Measurements from ENCODE around the gene MCRIP1. TPM values are rescaled to one million over a fixed set of nuclear protein-coding genes. Genes with fewer than 3 reads are reported as not detected.

MCRIP1 gene
- total and polyA plus RNA-seq, 9 of the 15 experiments (the other 6 are each of a cell fraction or from before 2014, with no cell fraction given), result 0.39 to 35.8 (median 9.7) TPM

DNA sequence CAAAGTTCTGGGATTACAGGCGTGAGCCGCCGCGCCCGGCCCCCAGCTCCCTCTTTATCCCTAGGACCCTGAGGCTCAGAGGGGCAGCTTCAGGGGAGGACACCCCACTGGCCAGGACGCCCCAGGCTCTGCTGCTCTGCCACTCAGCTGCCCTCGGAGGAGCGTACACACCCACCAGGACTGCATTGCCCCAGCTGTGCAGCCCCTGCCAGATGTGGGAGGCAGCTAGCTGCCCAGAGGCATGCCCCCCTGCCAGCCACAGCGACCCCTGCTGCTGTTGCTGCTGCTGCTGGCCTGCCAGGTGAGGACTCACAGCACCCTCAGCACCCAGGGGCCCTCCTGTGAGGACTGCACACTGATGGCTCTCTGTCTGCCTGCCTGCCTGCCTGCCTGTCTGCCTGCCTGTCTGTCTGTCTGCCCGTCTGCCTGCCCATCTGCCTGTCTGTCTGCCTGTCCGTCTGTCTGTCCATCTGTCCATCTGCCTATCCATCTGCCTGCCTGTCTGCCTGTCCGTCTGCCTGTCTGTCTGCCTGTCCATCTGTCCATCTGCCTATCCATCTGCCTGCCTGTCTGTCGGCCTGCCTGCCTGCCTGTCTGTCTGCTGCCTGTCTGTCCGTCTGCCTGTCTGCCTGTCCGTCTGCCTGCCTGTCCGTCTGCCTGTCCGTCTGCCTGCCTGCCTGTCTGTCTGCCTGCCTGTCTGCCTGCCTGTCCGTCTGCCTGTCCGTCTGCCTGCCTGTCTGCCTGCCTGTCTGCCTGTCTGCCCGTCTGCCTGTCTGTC lies 24.1 kb downstream of the MCRIP1 start:
- Histone ChIP-seq H2AFZ (ENCODE audit: low read depth, low read length) (no peak overlapping the region), H3K9ac (ENCODE audit: insufficient read depth in 1 of 2, low read depth in 2 of 2, low read length in 2 of 2) (peak overlapping the region in 1 of 2 experiments; percentile 58; a peak in 2 of 4 replicates), H3K9me1 (ENCODE audit: control insufficient read depth, insufficient read depth, low read length) (peaks cover 2% of the 10 kb centered on the region), H3K4me2 (ENCODE audit: insufficient read depth, low read length) (no peak overlapping the region), H3K9me3 (replicated peaks; ENCODE audit: control insufficient read depth, insufficient read depth, low read depth, low read length) (no peaks in the 10 kb centered on the region), H4K20me1 (replicated peaks; ENCODE audit: control insufficient read depth, insufficient read depth, low read length) (peaks cover 14% of the 10 kb centered on the region), H3K4me1 (replicated peaks in 1 of 2; ENCODE audit: control insufficient read depth in 2 of 2, insufficient read depth in 2 of 2, low read length in 2 of 2) (peaks cover 0 to 91% of the 10 kb centered on the region in 2 experiments; a peak in 3 of 5 replicates), H3K36me3 (ENCODE audit: control insufficient read depth, insufficient read depth, low read length) (no peaks in the 10 kb centered on the region), H3K27ac (ENCODE audit: extremely low read depth, low read depth, low read length) (no peak overlapping the region), H3K4me3 (no peak overlapping the region), H3K79me2 (ENCODE audit: control insufficient read depth, insufficient read depth, low read length) (no peaks in the 10 kb centered on the region), H3K27me3 (ENCODE audit: control insufficient read depth in 2 of 2, insufficient read depth in 2 of 2, low read length in 2 of 2) (peaks cover 20 to 76% of the 10 kb centered on the region in 2 experiments; a peak in 4 of 5 replicates)
- in situ Hi-C loops (cut with MboI) (loop anchor here (5.0 kb wide), 1 partner anchor 72 kb away; no protein-coding TSS in a partner anchor), intact Hi-C loops (cut with micrococcal nuclease) (no loop called here)
- peak; percentile 36 for ATAC-seq
- CTCF ChIA-PET (ENCODE audit: low intra/inter-chr PET ratio), result no interaction called here
- 9% methylated on average over 18 of the region's 20 CpGs for WGBS (ENCODE audit: insufficient coverage, low coverage, missing lambda C conversion rate)
- POLR2A ChIA-PET, result interaction anchor here (0.5 to 1.8 kb wide), 6 partner anchors 9 to 95 kb away, joined by 3 to 6 read pairs (median 3); no protein-coding TSS in a partner anchor
- no TSS peak for BruUV-seq (replicated peaks)
- no peak for DNase-seq (ENCODE audit: extremely low read depth in 1 of 4, low spot score in 3 of 4)
- no peak for FAIRE-seq
- no peak for TF ChIP-seq SPI1 (IDR thresholded peaks at IDR 0.05; ENCODE audit: borderline replicate concordance, low read depth, low read length)
- TF ChIP-seq HBP1 (CRISPR knock-in tag; IDR thresholded peaks at IDR 0.05), result no peak
- peak; percentile 97 for TF ChIP-seq SMAD4 (CRISPR knock-in tag; conservative IDR thresholded peaks at IDR 0.05)
- no peak for TF ChIP-seq U2AF1 (optimal IDR thresholded peaks at IDR 0.05; ENCODE audit: low read depth, low read length)
- TF ChIP-seq HNRNPUL1 (IDR thresholded peaks at IDR 0.05; ENCODE audit: low read length), result no peak
- no peak for TF ChIP-seq SREBF2 (CRISPR knock-in tag; IDR thresholded peaks at IDR 0.05)
- no peak for TF ChIP-seq NFRKB (IDR thresholded peaks at IDR 0.05; ENCODE audit: low read depth)
- no peak for TF ChIP-seq XRCC5 (IDR thresholded peaks at IDR 0.05; ENCODE audit: low read depth, low read length)
- no peak for TF ChIP-seq MTA2 (IDR thresholded peaks at IDR 0.05; ENCODE audit: low read depth)
- TF ChIP-seq FOXP4 (CRISPR knock-in tag; IDR thresholded peaks at IDR 0.05; ENCODE audit: borderline replicate concordance), result no peak
- no peak for TF ChIP-seq TBP (optimal IDR thresholded peaks at IDR 0.05; ENCODE audit: low read depth, low read length)
- no peak for TF ChIP-seq ZNF12 (CRISPR knock-in tag; IDR thresholded peaks at IDR 0.05)
- no peak for TF ChIP-seq CC2D1A (IDR thresholded peaks at IDR 0.05)
- no peak; the same call in 1 of the 2 replicates for TF ChIP-seq ZBTB7A (IDR thresholded peaks at IDR 0.05; ENCODE audit: borderline replicate concordance, control insufficient read depth, low read depth, low read length)
- TF ChIP-seq NCOR1 (IDR thresholded peaks at IDR 0.05), result no peak
- TF ChIP-seq, protein P1, sequence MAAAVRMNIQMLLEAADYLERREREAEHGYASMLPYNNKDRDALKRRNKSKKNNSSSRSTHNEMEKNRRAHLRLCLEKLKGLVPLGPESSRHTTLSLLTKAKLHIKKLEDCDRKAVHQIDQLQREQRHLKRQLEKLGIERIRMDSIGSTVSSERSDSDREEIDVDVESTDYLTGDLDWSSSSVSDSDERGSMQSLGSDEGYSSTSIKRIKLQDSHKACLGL (CRISPR knock-in tag; IDR thresholded peaks at IDR 0.05; ENCODE audit: borderline replicate concordance, poor library complexity, severe bottlenecking), result no peak
- no peak for TF ChIP-seq ELF2 (CRISPR knock-in tag; IDR thresholded peaks at IDR 0.05)

All from K562 (cell line).